ENCODE measurements around the gene ACSM2A.
"Not testable (repeated sequence)": the region's sequence is repeated elsewhere in the genome, so short reads cannot be mapped to it uniquely, and the experiment has no call there.

Gene ACSM2A

DNA sequence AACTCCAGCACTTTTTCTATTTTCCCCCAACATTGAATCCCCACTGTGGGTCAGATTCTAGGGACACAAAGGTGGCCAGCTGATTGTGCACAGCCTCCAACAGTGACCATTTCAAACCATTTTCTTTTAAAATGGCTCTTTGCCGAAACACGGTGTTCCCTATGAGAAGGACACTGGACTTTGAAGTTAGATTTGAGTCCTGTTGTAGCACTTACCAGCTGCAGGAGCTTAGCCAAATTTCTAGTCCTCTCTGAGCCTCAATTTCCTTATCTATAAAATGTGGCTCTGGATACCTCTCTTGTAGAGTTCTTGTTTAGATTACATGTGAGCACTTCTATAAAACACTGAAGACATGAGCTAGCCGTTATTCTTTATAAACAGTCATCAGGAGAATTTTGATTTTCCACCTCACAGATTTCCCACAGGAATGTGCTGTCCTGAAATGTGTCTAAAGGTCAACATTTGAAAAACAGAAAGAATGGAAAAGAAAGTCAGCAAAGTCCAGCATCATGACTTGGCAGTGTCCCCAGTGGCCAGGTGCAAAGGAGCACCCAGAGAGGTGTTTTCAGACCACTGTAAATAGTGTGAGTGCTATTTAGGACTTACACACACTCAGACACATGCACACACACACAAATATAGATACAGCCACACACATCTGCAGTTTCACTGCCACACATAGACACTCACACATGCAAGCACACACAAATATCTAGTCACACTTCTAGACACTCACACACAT is 4.5 kb upstream of the ACSM2A start:
- DNase-seq (ENCODE audit: low read depth, low spot score); H3K27ac ChIP-seq: not testable (repeated sequence)

DNA sequence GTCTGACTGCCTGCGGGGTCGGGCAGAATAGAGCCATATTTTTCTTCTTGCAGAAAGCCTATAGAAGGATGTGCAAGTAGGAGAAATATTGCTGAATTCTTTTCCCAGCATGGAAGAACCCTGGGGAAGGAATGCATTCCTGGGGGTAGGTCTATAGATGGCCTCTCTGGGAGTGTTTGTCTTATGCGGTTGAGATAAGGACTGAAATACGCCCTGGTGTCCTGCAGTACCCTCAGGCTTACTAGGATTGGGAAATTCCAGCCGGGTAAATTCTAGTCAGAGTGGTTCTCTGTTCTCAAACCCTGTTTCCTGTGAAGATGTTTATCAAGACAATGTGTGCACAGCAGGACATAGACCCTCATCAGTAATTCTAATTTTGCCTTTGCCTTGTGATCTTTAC is 2.3 kb downstream of the ACSM2A start:
- DNase-seq (ENCODE audit: low read depth, low spot score); H3K27ac ChIP-seq: not testable (repeated sequence)

DNA sequence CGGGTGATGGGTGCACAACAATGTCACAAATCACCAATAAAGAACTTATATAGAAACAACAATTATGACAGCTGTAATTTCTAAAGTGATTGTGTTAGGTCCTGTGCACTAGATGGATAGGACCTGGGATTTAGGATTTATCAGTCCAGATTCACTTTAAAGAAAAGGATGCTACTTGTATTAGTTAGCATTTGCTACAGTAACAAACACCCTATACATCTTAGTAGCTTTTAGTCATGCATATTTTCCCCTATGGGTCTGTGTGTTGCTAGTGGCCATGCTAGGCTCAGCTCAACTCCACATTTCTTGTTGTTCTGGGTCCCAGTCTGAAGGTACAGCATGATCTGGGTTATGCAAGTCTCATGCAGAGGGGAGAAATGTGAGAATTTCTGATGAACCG is 7.9 kb downstream of the ACSM2A start:
- DNase-seq (ENCODE audit: low read depth, low spot score); H3K27ac ChIP-seq: not testable (repeated sequence)

DNA sequence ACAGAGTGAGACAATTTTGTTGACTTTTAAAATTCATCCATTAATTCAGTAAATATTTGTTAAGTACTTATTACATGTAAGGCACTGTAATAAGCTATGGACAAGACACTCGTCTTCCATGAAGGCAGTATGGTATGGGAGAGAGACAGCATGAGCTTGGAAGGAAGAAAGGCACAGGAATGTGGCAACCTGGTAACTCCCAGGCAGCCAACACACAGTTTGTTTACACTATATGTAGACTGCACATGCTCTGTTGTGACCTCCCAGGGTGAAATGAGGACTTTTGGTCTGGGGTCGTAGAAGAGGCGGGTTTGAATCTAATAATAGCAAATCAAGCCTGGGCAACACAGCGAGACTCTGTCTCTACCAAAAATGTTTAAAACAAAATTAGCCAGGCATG is 9.0 kb downstream of the ACSM2A start:
- DNase-seq (ENCODE audit: low read depth, low spot score); H3K27ac ChIP-seq: not testable (repeated sequence)

DNA sequence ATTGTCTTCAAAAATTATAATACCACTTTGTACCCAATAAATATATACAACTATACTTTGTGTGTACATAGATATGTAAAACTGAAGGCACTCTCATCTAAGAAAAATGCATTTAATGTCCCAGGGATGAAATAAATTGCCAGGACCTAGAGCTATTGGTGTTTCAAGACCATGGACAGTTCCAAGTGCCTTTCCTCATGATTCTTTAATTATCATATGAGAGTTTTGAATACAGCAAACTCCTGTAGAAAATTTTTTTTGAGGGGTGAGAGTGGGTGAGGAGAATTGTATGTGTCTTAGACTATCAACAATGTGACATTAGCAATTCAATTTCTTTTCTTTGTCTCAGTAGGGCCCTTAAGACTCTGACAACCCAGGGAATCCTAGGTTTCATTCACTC is 17.6 kb downstream of the ACSM2A start:
- not testable (repeated sequence) for H3K27ac ChIP-seq; DNase-seq (ENCODE audit: low read depth, low spot score)

DNA sequence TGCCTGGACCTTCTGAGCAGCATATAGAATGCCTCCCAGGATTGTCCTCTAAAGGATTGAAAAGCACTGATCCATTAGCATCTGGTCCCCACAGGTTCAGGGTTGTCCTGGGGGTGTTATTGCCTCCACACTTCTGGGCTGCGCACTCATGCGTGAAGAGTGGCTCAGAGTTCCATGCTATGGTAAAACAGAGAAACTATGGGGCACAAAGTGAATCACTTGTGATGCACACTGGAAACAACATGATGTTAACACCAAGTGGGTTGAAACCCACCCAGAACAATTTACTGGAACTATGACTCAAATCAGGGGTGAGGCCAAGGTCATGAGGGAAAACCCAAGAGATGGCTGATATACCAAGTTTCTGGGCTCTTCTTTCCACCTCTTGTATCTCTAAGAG is 18.6 kb downstream of the ACSM2A start:
- not testable (repeated sequence) for DNase-seq (ENCODE audit: low read depth, low spot score); H3K27ac ChIP-seq

DNA sequence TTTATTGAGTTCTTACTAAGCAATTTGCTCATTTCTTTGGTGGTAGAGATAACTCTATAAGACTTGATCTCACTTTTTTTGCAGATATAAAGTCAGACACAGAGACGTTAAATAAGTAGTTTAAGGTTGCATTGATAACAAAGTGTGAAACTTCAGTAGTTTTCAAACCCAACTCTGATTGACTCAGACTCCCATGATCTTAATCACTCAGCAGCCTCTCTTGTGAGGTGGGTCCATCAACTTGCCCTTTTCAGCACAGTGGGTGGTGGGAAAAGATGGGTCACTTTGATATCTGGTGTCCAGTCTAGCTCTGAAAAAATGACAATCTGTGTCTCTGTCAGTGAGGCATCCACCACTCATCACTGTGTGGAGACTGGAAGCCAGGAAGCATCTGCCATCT is 19.4 kb downstream of the ACSM2A start:
- H3K27ac ChIP-seq; DNase-seq (ENCODE audit: low read depth, low spot score): not testable (repeated sequence)

DNA sequence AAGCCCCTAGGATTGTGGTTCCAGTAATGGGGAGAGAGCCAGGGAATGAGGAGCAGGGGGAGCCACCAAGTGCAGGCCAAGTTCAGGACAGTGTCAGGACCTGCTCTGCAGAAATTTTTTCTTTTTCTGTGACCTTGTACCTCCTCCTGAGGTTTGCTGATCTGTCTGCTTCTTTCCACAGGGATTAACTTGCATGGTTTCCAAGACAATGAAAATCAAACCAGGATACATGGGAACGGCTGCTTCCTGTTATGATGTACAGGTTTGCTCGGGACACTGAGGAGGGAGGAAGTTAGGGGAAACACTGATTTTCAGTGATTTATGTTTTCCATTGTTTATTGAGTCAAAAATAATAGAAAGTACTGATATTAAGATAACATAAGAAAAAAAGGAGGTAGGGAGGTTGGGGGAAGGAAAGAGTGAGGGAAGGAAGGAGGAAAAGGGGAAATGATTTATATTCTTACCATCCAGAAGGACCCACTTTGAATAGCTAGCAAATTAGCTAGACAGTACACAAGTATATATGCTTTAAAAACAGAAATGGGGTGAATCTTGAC is 25.9 kb downstream of the ACSM2A start:
- not testable (repeated sequence) for DNase-seq (ENCODE audit: low read depth, low spot score); H3K27ac ChIP-seq

DNA sequence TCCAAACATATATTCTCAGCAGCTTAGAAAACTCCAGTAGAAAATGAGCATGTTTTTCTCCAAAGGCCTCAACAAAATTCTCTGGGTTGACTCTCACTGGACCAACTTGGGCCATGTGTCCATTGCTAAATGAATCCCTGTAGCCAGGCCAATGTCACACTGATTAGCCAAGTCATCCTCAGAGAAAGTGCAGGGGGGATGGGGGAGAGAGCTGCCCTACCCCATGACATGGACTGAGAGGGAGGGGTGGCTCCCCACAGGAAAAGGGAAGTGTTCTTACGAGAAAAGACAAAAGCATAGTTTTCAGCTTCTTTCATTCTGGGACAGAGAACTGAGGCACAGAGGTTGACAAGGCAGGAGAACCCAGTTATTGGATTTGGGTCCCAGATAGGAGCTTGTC is 32.7 kb downstream of the ACSM2A start:
- not testable (repeated sequence) for DNase-seq (ENCODE audit: low read depth, low spot score); H3K27ac ChIP-seq

DNA sequence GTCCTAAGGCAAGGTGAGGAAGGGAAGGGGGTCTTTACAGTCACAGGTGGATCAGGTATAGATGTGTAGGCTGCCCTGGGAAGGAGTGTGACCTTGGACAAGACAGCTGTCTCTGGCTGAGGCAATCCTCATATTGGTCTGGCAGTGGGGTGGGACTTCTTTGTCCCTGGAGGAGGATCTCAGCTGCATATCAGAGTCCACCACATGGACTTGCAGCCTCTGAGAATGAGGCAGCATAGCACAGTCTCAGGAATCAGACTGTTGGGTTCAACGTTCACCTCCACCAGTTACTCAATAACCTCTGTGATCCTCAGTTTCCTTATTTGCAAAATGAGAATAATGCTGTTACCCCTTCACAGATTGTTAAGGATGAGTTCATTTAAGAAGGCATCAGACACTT is 33.4 kb downstream of the ACSM2A start:
- no peak for DNase-seq (ENCODE audit: low read depth, low spot score)
- no peak overlapping the region for H3K27ac ChIP-seq

DNA sequence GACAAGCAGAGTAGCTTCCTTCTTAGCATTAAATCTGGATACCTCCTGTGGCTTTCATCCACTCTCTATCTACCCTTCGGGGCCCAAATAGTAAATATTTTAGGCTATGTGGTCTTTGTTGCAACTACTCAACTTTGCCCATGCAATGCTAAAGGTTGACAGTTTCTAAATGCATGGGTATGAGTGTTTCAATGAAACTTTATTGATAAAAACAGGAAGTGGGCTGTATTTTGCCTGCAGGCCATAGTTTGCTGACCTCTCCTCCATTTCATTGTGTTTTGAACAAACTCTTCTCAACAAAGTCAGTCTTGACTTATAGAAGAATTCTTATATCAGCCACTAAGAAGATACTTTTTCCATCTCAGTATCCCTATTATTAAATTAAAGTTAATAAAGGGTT is 34.1 kb downstream of the ACSM2A start:
- H3K27ac ChIP-seq = no peak overlapping the region
- no peak for DNase-seq (ENCODE audit: low read depth, low spot score)

DNA sequence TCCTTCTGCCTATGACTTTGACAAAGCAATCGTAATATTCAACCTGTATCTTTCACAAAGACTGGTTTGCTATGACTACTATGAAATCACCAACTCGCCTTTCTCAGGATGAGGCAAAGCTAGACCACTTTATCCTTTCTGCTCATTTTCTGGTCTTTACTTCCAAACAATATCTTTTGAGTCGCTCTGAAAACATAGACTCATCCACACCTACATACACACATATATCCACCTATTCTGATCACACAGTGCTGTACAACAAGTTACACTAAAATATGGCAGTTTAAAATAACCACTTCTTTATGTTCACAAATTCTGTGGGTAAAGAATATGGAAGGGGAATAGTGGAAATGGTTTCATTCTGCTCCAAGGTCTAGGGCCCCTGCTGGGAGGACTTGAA is 39.7 kb downstream of the ACSM2A start:
- H3K27ac ChIP-seq = not testable (repeated sequence)

DNA sequence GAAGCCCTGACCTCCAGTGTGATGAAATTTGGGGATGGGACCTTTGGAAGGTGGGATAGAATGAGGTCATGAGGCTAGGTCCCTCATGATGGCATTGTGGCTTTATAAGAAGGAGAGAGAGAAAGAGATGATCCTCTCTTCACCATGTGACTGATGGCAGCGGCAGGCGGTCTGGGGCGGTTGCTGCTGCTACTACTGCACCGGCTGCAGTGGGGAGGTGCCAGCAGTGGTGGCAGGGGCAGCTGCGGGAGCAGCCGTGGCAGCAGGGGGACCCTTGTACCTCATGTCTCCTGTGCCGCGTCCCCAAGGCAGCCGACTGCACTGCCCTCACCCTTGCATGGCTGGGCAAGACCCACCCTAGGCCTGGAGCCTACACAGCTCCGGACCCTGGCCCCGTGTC is 40.1 kb downstream of the ACSM2A start:
- DNase-seq (ENCODE audit: low read depth, low spot score); H3K27ac ChIP-seq: not testable (repeated sequence)

More for the DNA sequence above, 39.7 kb downstream of the ACSM2A start:
- not testable (repeated sequence) for DNase-seq (ENCODE audit: low read depth, low spot score)

DNA sequence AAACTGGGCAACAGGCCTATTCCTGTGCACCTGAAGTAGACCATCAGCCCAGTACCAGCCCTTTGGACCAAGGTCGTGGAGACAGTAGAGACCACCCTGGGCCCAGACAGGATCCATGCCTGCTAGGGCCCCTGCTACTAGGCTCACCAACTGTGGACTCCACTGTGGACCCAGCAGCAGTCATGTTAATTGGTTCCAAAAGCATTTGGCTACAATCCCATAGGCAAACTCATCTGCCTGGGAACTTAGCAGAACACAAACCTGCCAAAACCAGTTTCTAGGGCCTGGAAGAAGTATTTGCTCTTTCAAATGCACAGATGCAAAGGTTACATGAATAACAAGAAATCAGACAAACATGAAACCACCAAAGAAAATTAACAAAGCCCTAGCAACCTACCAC is 53.1 kb downstream of the ACSM2A start:
- no peak for DNase-seq (ENCODE audit: low read depth, low spot score)
- no peak overlapping the region for H3K27ac ChIP-seq

DNA sequence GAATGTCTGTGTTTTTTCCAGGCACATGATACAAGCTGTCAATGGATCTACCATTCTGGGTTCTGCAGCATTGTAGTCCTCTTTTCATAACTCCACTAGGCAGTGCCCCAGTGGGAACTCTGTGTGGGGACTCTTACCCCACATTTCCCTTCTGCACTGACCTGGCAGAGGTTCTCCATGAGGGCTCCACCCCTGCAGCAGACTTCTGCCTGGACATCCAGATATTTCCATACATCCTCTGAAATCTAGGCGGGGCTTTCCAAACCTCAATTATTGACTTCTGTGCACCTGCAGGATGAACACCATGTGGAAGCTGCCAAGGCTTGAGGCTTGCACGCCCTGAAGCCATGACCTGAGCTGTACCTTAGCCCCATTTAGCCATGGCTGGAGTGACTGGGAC is 56.0 kb downstream of the ACSM2A start:
- H3K27ac ChIP-seq = no peak overlapping the region
- DNase-seq (ENCODE audit: low read depth, low spot score) = no peak

DNA sequence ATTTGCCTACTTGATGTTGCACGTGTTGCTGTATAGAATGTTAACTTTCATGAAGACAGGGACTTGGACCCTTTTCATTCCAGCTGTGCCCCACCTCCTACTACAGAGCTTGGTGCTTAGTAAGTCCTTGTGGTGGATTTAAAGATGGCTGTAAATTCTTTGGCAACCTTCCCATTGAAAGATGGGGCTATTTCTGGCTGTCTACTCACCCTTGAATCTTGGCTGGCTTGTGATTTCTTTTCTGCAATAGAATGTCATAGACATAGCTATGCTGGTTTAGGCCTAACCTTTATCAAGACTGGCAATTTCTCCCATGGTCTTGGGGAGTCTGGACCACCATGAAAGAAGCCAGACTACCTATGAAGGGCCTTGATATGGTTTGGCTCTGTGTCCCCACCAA is 59.0 kb downstream of the ACSM2A start:
- H3K27ac ChIP-seq = no peak overlapping the region

DNA sequence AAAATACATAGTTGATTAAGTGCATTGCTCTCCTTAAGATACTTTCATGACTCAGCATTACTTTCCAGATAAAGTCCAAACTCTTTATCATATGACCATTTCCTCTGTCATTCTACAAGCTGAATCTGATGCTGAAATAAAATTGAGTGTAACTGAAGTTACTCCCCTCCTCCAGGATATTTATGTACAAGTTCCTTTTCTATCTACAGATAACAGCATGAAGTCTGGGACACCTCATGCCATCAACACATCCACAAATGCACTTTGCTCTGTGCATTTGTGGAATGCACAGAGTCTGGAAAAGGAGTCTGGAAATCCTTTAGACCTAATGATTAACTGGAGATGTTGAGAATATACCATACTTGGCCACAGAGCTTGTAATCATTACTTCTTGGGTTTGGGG is 64.4 kb downstream of the ACSM2A start:
- no peak overlapping the region for H3K27ac ChIP-seq
- DNase-seq (ENCODE audit: low read depth, low spot score) = no peak

More for the DNA sequence above, 59.0 kb downstream of the ACSM2A start:
- no peak for DNase-seq (ENCODE audit: low read depth, low spot score)

DNA sequence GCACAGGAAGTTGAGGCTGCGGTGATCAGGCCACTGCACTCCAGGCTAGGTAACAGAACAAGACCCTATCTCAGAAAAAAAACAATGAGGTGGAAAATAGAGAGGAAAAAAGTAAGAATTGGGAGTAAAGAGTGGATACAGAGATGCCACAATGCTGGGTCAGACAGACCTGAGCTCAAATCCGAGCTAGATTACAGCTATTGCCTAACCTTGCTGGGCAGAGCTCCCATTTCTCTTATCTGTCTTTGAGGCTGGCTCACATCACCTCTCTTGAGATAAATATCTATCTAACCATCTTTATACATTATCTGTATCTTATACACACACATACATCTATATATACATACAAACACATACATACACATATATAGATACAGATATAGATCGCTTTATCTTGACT is 65.8 kb downstream of the ACSM2A start:
- H3K27ac ChIP-seq = no peak overlapping the region
- DNase-seq (ENCODE audit: low read depth, low spot score) = no peak

DNA sequence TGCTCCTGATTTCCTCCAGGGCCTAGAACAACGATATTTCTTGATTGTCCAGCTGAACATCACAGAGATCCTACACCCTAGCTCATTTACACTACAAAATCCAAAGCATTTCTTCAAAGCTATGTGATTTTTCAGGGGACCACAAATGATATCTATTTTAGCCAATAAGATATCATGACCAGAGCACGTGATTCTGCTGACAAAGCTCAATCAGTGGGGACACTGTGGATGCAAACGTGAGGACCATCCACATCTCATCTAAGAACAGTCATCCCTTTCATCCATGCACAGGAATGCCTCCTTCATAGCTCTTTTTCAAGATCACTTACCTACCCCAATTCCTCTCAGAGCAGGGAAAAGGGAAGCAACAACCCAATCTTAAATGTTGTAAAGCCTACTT is 67.9 kb downstream of the ACSM2A start:
- no peak overlapping the region for H3K27ac ChIP-seq
- no peak for DNase-seq (ENCODE audit: low read depth, low spot score)

DNA sequence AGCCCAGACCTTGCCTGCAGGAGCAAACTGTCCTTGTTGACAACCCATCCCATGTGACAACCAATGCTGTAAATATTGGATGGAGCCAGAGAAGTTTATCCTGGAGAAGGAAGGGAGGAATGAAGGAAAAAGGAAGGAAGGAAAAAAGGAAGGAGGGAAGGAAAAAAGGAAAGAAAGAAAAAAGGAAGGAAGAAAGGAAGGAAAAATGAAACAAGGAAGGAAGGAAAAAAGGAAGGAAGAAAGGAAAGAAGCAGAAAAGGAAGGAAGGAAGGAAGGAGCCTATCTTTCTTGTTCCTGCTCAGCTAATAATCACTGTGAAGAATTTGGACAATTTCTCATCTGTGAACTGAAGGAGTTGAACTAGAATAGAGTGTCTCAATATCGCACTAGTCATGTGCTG is 68.8 kb downstream of the ACSM2A start:
- H3K27ac ChIP-seq = no peak overlapping the region
- DNase-seq (ENCODE audit: low read depth, low spot score) = no peak

DNA sequence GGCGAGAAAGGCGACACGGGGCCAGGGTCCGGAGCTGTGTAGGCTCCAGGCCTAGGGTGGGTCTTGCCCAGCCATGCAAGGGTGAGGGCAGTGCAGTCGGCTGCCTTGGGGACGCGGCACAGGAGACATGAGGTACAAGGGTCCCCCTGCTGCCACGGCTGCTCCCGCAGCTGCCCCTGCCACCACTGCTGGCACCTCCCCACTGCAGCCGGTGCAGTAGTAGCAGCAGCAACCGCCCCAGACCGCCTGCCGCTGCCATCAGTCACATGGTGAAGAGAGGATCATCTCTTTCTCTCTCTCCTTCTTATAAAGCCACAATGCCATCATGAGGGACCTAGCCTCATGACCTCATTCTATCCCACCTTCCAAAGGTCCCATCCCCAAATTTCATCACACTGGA is 80.5 kb downstream of the ACSM2A start:
- not testable (repeated sequence) for H3K27ac ChIP-seq; DNase-seq (ENCODE audit: low read depth, low spot score)

DNA sequence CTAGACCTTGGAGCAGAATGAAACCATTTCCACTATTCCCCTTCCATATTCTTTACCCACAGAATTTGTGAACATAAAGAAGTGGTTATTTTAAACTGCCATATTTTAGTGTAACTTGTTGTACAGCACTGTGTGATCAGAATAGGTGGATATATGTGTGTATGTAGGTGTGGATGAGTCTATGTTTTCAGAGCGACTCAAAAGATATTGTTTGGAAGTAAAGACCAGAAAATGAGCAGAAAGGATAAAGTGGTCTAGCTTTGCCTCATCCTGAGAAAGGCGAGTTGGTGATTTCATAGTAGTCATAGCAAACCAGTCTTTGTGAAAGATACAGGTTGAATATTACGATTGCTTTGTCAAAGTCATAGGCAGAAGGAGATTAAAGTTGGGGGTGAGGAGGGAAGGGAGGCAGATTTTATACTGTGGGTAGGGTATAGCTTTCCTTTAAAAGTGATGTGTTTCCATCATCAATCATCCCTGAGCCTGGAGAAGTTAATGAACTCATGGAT is 81.0 kb downstream of the ACSM2A start:
- not testable (repeated sequence) for H3K27ac ChIP-seq; DNase-seq (ENCODE audit: low read depth, low spot score)

Measured in epithelial cell of prostate (primary cell).